GM18519 (cell line): ENCODE results near the gene ARL2.

Experiments used
- ATAC-seq: cut with Tn5 transposase; IDR thresholded peaks from one replicate; pipeline ENCODE4 v1.9.1; 2021; ENCODE audit warnings: mild to moderate bottlenecking, moderate library complexity; ENCODE audit not compliant: unreplicated experiment, low FRiP score

Gene ARL2

GRCh38 chr11:65043881-65044501 lies 30.0 kb downstream of the ARL2 start:
- no peak for ATAC-seq

GRCh38 chr11:65045061-65045460 lies 31.1 kb downstream of the ARL2 start:
- no peak for ATAC-seq

- ATAC-seq = no peak
These were observed 31.8 kb downstream of the ARL2 start for GRCh38 chr11:65045728-65046127.

GRCh38 chr11:65047581-65048422 lies 33.8 kb downstream of the ARL2 start:
- ATAC-seq = no peak

GRCh38 chr11:65051398-65051858 lies 37.5 kb downstream of the ARL2 start:
- no peak for ATAC-seq

GRCh38 chr11:65053827-65054508 lies 40.0 kb downstream of the ARL2 start:
- ATAC-seq = no peak

GRCh38 chr11:65055538-65055937 lies 41.6 kb downstream of the ARL2 start:
- no peak for ATAC-seq

- ATAC-seq = no peak
These were observed 43.0 kb downstream of the ARL2 start for GRCh38 chr11:65056999-65057398.

- ATAC-seq = no peak
These were observed 43.6 kb downstream of the ARL2 start for GRCh38 chr11:65057526-65057925.

- no peak for ATAC-seq
These were observed 44.1 kb downstream of the ARL2 start for GRCh38 chr11:65058012-65058411.

- ATAC-seq = no peak
These were observed 44.6 kb downstream of the ARL2 start, which contains the start of gene NAALADL1 for GRCh38 chr11:65058419-65059054. TSS of gene NAALADL1 (minus strand) at chr11:65058553. CDS start at chr11:65058521, 32 bp downstream.

GRCh38 chr11:65059523-65059922 lies 45.6 kb downstream of the ARL2 start:
- no peak for ATAC-seq

GRCh38 chr11:65059959-65060824 lies 46.2 kb downstream of the ARL2 start:
- ATAC-seq = no peak

- no peak for ATAC-seq
These were observed 47.0 kb downstream of the ARL2 start for GRCh38 chr11:65060913-65061408.

GRCh38 chr11:65063532-65063931 lies 49.6 kb downstream of the ARL2 start:
- no peak for ATAC-seq

- ATAC-seq = no peak
These were observed 50.9 kb downstream of the ARL2 start for GRCh38 chr11:65064847-65065240.

- no peak for ATAC-seq
These were observed 51.9 kb downstream of the ARL2 start for GRCh38 chr11:65065851-65066250.

GRCh38 chr11:65066315-65066714 lies 52.4 kb downstream of the ARL2 start:
- no peak for ATAC-seq

- no peak for ATAC-seq
These were observed 52.9 kb downstream of the ARL2 start for GRCh38 chr11:65066805-65067291.
